Measurements from ENCODE around the gene AVL9. TPM values are rescaled to one million over a fixed set of nuclear protein-coding genes. Genes with fewer than 3 reads are reported as not detected.
A peak's percentile ranks its signal among the peaks of the same experiment; 100 is the strongest.
"Not testable (repeated sequence)": the region's sequence is repeated elsewhere in the genome, so short reads cannot be mapped to it uniquely, and the experiment has no call there.

The AVL9 gene
- polyA plus RNA-seq, 6 donors from 2014 or later: 10.7 to 19.8 (median 15.8) TPM

DNA sequence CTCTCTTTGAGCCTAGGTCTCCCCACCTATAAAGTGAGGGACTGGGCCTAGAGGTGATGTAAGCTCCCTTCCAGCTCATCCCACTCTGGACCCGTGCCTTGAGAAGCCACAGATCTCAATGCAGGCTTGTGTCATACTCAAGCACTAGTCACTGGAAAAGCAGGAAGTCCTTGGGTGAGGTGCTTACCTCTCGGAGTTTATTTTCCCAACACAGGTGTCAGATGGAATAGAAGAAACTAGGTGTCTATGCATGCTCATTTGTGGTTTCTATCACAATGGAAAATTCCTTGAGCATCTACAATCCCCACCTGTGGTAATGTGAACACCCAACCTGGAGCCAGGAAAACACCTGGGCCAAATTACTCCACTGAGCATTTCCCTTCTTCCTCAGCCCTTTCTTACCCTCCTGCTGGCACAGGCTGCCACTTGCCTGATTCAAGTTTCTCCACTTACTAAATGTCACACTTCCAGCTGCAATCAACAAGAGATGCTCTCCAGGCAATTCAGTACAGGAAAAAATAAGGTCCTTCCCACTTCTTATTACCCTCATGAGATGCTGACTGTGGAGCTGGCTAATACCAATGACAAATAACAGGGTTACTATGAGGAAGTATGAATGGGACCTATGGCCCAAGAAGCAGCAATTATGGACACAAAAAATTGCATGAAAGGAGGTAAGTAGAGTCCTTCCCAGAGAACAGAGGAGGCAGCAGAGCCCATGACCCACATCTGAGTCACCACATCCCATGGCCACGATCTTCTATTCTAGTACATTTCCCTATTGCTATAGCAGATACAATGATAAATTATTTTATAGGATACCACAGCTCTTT lies 18.3 kb upstream of the AVL9 start:
- H3K4me1 Mint-ChIP-seq: peaks cover 3 to 5% (median 4%) of the 10 kb centered on the region in 3 donors
- H3K27me3 Mint-ChIP-seq: peaks cover 0 to 13% (median 6%) of the 10 kb centered on the region in 3 donors
- H3K9me3 Mint-ChIP-seq: no peaks in the 10 kb centered on the region
- ATAC-seq (ENCODE audit: low read depth in 2 of 2): no peak
- no peak for DNase-seq
- H3K36me3 Mint-ChIP-seq: no peaks in the 10 kb centered on the region
- no peak overlapping the region for H3K4me3 Mint-ChIP-seq
- H3K27ac Mint-ChIP-seq: peak overlapping the region in 1 of 6 donors; percentile 39

DNA sequence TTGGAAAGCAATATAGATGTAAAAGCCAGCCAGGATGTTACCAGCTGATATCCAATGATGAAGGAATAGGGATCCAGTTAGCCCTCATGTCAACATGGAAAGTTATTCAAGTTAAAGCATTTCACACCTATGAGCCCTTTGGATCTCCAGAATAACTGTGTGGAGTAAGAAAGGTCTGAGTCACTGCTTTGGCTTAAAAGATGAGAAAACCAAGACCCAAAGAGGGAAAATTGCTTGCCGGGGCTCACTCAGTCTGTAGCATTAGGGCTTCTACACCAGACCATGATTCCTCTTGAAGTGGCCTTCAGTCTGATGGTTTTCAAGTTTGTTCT lies 17.7 kb upstream of the AVL9 start:
- H3K27me3 Mint-ChIP-seq: peaks cover 0 to 13% (median 6%) of the 10 kb centered on the region in 3 donors
- no peak overlapping the region for H3K4me3 Mint-ChIP-seq
- ATAC-seq (ENCODE audit: low read depth in 2 of 2): no peak
- DNase-seq: no peak
- no peaks in the 10 kb centered on the region for H3K9me3 Mint-ChIP-seq
- no peaks in the 10 kb centered on the region for H3K4me1 Mint-ChIP-seq
- no peaks in the 10 kb centered on the region for H3K36me3 Mint-ChIP-seq
- H3K27ac Mint-ChIP-seq: no peak overlapping the region

DNA sequence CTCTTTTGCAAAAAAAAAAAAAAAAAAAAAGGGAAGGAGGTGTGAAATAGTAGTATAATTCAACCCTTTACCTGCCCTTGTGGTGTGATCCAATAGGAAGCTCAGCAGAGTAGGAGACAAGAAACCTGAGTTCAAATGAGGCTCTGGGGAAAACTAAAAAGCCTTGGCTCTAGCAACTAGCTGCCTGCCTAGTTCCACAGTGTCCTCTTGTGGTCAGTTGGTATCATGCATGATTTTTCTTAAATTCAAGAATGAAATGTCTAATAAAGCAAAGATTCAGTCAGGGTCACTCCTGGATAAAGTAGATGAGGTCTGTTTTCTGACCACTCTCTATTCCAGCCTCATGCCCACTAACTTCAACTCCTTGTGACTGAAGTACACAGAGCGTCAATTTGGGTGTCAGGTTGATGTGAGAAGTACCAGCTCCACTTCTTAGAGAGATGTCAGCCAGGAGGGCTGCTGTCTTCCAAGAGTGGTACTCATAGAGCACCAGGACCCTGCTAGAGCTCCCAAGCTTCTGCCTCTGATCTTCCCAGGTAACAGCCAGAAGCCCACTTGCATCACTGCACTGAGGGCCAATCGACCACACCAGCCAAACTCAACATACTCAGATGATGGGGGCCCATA lies 15.6 kb upstream of the AVL9 start:
- Mint-ChIP-seq H3K27me3 (peaks cover 0 to 6% (median 6%) of the 10 kb centered on the region in 3 donors), H3K9me3 (no peaks in the 10 kb centered on the region), H3K4me1 (no peaks in the 10 kb centered on the region), H3K27ac (peak overlapping the region in 2 of 6 donors; percentile 47), H3K36me3 (no peaks in the 10 kb centered on the region), H3K4me3 (no peak overlapping the region)
- no peak for ATAC-seq (ENCODE audit: low read depth in 2 of 2)
- no peak for DNase-seq

DNA sequence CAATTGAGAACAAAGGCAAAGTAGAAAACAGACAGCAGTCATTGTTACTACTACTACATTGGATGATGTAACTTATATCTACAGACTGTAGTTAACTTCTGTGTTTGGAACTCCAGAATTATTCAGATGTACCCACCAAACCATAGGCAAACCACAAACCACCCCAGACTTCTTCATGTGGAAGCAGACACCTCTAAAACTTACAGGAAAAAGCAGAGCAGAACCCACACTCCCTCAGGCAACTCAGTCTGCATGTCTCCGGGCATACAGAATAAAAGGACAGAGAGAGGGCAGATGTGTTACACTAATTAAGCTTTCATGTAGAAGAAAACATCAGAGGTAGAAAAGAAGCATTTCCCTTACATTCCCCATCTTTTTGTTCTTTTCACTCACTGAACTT lies 14.1 kb upstream of the AVL9 start:
- Mint-ChIP-seq H3K4me3 (no peak overlapping the region), H3K36me3 (no peaks in the 10 kb centered on the region), H3K9me3 (no peaks in the 10 kb centered on the region), H3K4me1 (no peaks in the 10 kb centered on the region), H3K27me3 (no peaks in the 10 kb centered on the region), H3K27ac (no peak overlapping the region)
- DNase-seq (no peak), ATAC-seq (ENCODE audit: low read depth in 2 of 2) (no peak)

DNA sequence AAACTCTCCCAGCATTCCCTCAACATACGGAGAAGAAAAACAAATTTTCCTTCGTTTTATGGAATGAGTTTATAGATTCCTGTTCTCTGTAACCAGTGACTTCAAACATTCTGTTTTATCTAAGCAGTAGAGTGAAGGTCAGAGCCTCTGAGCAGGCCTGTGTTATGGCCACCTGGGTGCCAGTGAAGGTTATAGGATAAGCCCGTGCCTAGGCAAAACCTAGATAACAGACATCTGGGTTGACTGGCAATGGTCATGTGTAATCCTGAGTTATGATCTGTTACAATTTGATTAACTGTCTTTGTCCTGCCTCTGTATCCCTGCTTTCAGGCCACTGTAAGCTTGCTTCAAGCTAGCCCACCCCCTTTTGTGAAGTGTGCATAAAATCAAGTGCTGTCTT lies 13.4 kb upstream of the AVL9 start:
- Mint-ChIP-seq H3K4me3 (no peak overlapping the region), H3K4me1 (no peaks in the 10 kb centered on the region), H3K27me3 (no peaks in the 10 kb centered on the region), H3K27ac (peak overlapping the region in 1 of 6 donors; percentile 73), H3K9me3 (no peaks in the 10 kb centered on the region), H3K36me3 (no peaks in the 10 kb centered on the region)
- no peak for ATAC-seq (ENCODE audit: low read depth in 2 of 2)
- DNase-seq: no peak

DNA sequence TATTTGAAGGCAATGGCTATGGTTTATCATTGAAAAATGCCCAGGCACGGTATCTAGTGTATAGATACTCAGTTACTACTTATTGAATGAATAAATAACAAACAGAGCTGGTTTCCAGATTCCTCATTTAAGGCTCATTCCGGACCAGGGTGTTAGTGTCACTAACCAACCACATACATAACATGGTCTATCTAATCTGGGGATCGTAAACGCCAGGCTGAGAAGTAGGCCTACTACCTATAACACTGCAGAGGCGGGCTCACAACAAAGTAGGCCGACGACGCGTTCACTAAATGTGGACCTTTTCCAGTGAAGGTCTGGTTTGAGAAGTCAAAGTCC lies 5.5 kb upstream of the AVL9 start:
- H3K9me3 Mint-ChIP-seq: no peaks in the 10 kb centered on the region
- no peak for DNase-seq
- no peak for ATAC-seq (ENCODE audit: low read depth in 2 of 2)
- peak overlapping the region; percentile 67 to 99 (median 96) for H3K27ac Mint-ChIP-seq
- peaks cover 13 to 32% (median 13%) of the 10 kb centered on the region in 3 donors for H3K4me1 Mint-ChIP-seq
- H3K4me3 Mint-ChIP-seq: peak overlapping the region; percentile 89 to 98 (median 96)
- H3K36me3 Mint-ChIP-seq: peaks cover 0 to 4% of the 10 kb centered on the region in 2 donors
- no peaks in the 10 kb centered on the region for H3K27me3 Mint-ChIP-seq

DNA sequence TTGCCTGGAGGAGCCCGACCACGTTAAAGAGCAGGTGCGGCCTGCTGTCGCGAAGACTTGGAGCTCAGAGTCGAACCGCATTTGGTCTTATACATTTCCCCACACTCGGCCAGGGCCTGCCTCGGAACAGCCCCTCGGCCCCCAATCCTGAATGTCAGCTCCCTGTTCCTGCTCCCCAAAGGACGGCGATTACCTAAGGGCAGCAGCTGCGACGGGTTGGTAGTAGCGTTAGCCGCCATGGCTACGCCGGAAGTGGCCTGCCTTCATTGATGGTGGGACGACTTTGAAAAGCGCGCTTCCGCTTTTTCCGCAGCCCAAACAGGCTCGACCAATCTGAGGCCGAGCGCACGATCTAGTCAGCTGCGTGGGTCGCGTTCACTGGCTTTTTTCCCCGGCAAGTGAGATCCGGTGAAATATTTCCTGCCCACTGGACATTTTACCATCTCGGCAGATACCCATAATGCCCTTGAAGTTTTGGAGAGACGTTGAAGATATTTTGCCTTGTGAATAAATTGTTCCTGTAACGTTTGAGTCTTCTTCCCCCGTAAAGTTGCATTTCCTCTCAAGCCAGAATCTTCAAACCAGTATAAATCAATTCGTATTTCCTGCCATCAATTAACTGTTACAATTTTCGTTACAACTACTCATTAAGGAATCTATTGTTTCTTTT lies 5.0 kb upstream of the AVL9 start, which contains the start of gene LSM5:
Gene LSM5, minus strand, starts transcription at position 254 of the 670 bp plus-strand sequence. Its CDS starts 15 bp downstream, at position 239.
- ATAC-seq (ENCODE audit: low read depth in 2 of 2): peak; percentile 73 to 79
- H3K4me3 Mint-ChIP-seq: peak within 1 kb of the TSS; percentile 89 to 98 (median 96)
- H3K27ac Mint-ChIP-seq: peak within 1 kb of the TSS; percentile 67 to 99 (median 96)
- H3K36me3 Mint-ChIP-seq: peaks cover 0 to 4% of the 10 kb centered on the region in 2 donors
- DNase-seq: peak; percentile 84
- no peaks in the 10 kb centered on the region for H3K27me3 Mint-ChIP-seq
- no peaks in the 10 kb centered on the region for H3K9me3 Mint-ChIP-seq
- H3K4me1 Mint-ChIP-seq: peaks cover 16 to 34% (median 17%) of the 10 kb centered on the region in 3 donors

DNA sequence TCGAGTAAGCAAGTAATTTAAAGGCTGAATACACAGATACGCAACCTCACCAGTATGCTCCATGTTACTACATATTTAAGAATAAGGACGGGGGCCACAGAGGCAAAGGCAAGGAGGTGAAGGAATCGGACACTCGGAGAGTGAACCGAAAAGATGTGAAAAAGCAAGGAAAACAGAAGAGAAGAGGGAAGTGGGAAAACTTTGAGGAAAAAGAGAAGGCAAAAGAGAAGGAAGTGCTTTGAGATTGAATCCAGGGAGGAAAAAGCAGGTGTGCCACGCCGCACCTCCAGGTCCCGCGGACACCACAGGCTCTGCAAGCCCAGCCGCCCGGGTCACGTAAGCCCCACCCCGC lies 367 bp upstream of the AVL9 start:
- Mint-ChIP-seq H3K4me3 (peak overlapping the region; percentile 89 to 98 (median 96)), H3K36me3 (no peaks in the 10 kb centered on the region), H3K27ac (peak overlapping the region; percentile 87 to 96 (median 94)), H3K9me3 (no peaks in the 10 kb centered on the region), H3K27me3 (no peaks in the 10 kb centered on the region), H3K4me1 (peaks cover 21 to 55% (median 22%) of the 10 kb centered on the region in 3 donors)
- DNase-seq: no peak
- no peak for ATAC-seq (ENCODE audit: low read depth in 2 of 2)

DNA sequence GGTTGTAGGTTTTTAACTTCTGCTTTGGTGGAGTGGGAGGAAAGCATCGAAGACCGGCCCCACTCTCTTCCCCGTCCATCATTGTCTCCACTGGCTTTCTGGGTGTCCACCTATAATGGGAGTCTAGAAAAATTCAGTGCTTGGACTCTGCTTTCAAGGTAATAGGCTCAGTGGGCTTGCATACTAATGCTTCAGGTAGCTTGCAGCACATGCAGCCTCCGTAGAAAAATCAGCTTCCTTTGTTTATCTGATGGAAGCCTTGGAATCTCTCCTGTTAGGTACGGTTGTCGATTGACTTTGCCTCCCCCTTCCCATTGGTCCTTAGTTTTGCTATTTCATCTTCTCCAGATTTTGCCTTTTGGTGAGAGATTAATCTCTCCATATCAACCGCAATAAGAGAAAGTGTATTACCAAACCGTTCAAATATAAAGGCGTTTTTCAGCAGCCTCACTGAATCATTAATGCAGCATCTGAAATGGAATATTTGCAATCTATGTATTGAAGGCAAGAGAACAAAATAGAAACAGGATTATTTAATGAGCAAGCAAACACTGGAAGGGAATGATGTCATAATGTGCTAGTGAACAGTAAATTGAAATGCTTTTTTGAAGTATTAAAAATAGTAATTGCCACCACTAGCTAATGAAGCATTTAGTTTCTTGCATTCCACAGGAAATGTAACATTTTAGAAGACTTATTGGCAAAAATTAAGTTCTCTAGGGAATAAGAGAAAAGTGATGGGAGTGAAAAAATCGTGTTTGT lies 944 bp downstream of the AVL9 start:
- H3K4me1 Mint-ChIP-seq: peaks cover 24 to 58% (median 30%) of the 10 kb centered on the region in 3 donors
- ATAC-seq (ENCODE audit: low read depth in 2 of 2): no peak
- peak overlapping the region; percentile 91 to 99 (median 97) for H3K27ac Mint-ChIP-seq
- H3K4me3 Mint-ChIP-seq: peak overlapping the region; percentile 89 to 98 (median 96)
- H3K36me3 Mint-ChIP-seq: no peaks in the 10 kb centered on the region
- H3K27me3 Mint-ChIP-seq: no peaks in the 10 kb centered on the region
- H3K9me3 Mint-ChIP-seq: no peaks in the 10 kb centered on the region
- DNase-seq: no peak

DNA sequence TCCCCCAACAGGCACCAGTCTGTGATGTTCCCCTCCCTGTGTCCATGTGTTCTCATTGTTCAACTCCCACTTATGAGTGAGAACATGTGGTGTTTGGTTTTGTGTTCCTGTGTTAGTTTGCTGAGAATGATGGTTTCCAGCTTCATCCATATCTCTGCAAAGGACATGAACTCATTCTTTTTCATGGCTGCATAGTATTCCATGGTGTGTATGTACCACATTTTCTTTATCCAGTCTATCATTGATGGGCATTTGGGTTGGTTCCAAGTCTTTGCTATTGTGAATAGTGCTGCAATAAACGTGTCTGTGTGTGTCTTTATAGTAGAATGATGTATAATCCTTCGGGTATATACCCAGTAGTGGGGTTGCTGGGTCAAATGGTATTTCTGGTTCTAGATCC lies 4.5 kb downstream of the AVL9 start:
- H3K36me3 Mint-ChIP-seq; DNase-seq; H3K27me3 Mint-ChIP-seq; H3K9me3 Mint-ChIP-seq; ATAC-seq (ENCODE audit: low read depth in 2 of 2): not testable (repeated sequence)
- H3K27ac Mint-ChIP-seq: peak overlapping the region in 1 of 6 donors; percentile 47
- H3K4me3 Mint-ChIP-seq: peak overlapping the region in 2 of 8 donors; percentile 34 to 44
- H3K4me1 Mint-ChIP-seq: peaks cover 32 to 66% (median 42%) of the 10 kb centered on the region in 3 donors

DNA sequence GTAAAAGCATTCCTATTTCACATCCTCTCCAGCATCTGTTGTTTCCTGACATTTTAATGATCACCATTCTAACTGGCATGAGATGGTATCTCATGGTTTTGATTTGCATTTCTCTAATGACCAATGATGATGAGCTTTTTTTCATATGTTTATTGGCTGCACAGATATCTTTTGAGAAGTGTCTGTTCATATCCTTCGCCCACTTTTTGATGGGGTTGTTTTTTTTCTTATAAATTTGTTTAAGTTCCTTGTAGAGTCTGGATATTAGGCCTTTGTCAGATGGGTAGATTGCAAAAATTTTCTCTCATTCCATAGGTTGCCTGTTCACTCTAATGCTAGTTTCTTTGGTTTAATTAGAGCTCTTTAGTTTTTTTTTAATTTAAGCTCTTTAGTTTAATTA lies 4.9 kb downstream of the AVL9 start:
- Mint-ChIP-seq H3K4me3 (peak overlapping the region in 2 of 8 donors; percentile 34 to 63), H3K4me1 (peaks cover 27 to 64% (median 39%) of the 10 kb centered on the region in 3 donors)

DNA sequence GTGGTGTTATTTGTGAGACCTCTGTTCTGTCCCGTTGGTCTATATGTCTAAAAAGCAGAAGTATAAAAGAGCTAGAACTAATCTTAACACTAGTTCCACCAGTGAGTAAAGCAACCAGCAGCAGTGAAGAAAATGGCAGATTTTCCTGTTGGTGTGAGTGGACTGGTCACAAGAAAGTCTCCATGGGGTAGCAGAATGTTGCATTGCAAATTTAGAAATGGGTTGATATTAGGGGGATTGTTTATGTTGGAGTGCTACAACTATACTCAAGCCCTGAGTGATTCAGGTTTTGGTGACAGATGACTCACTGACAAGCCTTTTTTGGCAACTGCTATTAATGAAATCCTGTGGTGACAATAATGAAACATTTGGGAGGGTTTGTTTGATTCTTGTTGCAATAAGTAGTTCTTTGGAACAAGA lies 5.6 kb downstream of the AVL9 start:
- Mint-ChIP-seq H3K27me3 (no peaks in the 10 kb centered on the region), H3K4me1 (peaks cover 25 to 63% (median 39%) of the 10 kb centered on the region in 3 donors), H3K9me3 (no peaks in the 10 kb centered on the region), H3K27ac (peak overlapping the region in 1 of 6 donors; percentile 61), H3K4me3 (peak overlapping the region in 5 of 8 donors; percentile 8 to 72 (median 34)), H3K36me3 (no peaks in the 10 kb centered on the region)
- peak; percentile 44 to 47 for ATAC-seq (ENCODE audit: low read depth in 2 of 2)
- no peak for DNase-seq

More for the DNA sequence above, 4.9 kb downstream of the AVL9 start:
- not testable (repeated sequence) for H3K9me3 Mint-ChIP-seq; H3K27me3 Mint-ChIP-seq; H3K36me3 Mint-ChIP-seq; ATAC-seq (ENCODE audit: low read depth in 2 of 2); DNase-seq
- H3K27ac Mint-ChIP-seq: peak overlapping the region in 2 of 6 donors; percentile 47 to 61

DNA sequence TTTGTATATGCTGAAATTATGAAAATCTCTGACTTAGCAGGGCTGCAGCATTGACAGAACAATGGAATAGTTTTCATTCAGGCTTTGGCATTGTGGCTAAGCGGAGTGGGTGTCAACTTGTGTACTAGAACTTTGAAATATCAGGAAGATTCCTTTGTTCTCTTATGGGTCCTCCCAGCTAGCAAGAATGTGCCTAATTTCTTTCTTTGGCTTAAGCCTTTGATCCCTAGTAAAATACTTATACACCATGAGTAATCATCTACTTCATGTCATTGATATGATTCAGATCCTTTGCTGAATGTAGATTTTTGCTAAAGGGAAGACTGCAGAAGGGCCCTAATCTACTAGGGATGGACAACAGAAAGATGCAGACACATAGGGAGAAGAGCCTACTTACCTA lies 6.2 kb downstream of the AVL9 start:
- DNase-seq (no peak), ATAC-seq (ENCODE audit: low read depth in 2 of 2) (no peak)
- Mint-ChIP-seq H3K27me3 (no peaks in the 10 kb centered on the region), H3K4me3 (peak overlapping the region in 1 of 8 donors; percentile 7), H3K4me1 (peaks cover 19 to 61% (median 37%) of the 10 kb centered on the region in 3 donors), H3K9me3 (no peaks in the 10 kb centered on the region), H3K36me3 (no peaks in the 10 kb centered on the region), H3K27ac (no peak overlapping the region)
